HG03064 (cell line): ENCODE results near the gene ADAM15.

Experiments used
- ATAC-seq: cut with Tn5 transposase; IDR thresholded peaks from one replicate; pipeline ENCODE4 v1.9.1; 2021; ENCODE audit warnings: low read depth; ENCODE audit not compliant: unreplicated experiment

ADAM15 gene

DNA sequence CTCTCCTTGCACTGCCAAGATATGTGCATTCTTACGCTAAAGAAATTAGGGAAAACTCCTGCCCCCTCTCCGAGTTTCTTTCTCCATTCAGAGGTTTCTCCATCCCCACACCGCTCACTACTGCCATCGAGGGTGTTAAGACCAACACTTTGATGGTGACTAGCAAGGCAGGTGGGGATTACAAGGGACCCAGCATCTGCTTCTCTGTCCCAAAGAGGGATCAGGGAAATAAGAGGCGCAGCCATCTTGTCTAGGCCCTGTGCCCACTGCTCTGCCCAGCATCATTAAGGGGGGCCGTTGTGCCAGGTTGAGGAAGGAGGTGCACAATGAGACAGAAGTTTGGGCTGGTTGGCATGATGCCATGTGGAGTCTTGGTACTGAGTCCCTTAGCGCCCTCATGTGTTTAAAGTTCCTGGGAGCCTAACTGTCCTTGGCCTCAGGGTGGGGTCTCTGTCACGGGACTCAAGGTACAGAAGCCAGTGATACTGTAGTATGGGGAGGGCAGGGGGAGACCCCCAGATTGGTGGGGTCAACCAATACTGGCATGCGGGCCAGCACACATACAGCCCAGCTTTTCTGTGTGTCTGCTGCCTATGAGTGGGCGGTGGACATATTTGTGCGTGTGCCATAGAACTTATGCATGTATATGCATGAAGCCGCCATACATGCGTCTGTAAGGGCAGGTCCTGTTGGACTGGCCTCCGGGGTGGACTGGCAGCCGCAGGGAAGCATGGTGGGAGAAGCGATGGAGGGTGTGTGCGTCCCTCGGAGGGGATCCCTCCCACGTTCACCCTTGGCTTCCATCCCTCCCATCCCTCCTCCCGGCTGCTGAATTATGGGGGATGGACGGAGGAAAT, 33.0 kb downstream of the ADAM15 start:
- no peak for ATAC-seq

GRCh38 chr1:155084722-155085503, 33.8 kb downstream of the ADAM15 start:
- ATAC-seq = peak; percentile 68

DNA sequence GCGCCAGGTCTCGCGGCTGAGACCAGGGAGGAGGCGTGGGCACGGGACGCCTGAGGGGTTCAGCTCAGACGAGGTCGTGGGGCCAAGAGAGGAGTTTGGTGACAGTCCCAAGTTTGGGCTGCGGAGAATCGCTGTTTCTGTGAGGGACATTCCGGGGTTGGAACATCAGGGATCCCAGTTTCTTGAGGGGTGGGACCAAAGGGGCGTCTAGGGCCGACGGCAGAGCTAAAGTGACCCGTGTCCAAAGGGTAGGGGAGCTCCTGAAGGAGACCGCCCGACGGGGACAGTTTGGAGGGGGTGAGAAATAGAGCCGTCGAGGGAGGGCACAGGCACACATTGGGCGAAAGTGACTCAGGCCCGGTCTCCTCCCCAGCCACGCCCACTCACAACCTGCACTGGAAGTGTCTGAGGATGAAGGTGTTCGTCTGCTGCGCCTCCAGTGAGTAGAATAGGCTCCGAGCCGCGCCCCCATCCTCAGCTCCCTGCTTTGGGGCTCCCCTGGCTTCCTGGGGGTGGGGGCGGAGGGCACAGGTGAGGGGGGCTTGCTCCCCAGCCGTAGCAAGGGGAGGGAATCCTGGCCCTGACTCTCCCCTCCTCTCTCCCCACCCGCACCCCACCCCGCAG, 34.5 kb downstream of the ADAM15 start:
- peak; percentile 17 for ATAC-seq

- no peak for ATAC-seq
Observed at GRCh38 chr1:155086128-155086741, 35.1 kb downstream of the ADAM15 start.

GRCh38 chr1:155086856-155087535, 35.9 kb downstream of the ADAM15 start:
- ATAC-seq = no peak

DNA sequence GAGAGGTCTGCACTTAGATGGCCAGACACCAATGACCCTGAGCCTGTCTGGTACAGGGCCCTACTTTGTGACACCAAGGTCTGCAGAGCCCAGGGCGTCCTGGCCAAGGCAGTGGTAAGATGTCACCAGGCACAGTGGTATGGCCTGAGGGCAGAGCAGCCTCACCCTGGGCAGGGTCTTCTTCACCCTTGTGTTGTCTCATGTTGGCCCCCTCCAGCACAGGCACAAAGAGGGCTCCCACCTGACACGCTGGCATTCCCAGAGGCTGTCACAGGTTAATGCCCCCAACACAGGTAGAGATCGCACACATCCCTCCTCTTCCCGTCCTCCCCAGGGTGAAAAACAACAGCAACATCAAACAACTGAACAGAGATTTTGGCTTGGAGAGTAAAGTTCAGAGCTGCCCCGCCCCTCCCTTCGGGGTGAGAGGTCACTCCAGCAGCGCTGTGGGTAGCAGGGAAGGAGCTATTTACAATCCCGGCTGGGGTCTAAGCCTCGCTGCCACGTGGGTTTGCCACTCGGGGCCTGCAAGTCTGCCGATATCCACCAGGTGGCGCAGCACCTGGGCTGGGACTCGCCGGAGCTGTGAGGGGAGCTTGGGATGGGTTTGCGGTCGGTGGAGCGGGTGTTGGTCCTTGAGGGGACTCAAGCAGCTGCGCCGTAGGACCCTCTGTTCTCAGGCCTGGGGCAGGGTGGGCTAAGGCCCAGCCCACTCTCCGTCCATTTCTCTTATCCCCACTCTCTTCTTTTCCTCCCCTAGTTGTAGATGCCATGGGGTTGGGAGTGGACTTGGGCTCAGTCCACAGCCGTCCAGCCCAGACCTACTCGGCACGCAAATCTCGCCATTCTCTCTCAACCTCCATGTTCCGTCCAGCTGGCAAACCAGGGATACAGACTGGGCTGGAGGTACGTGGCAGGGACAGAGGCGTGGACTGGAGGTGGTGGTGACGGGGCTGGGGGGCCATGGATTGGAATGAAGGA, 40.2 kb downstream of the ADAM15 start:
- no peak for ATAC-seq

DNA sequence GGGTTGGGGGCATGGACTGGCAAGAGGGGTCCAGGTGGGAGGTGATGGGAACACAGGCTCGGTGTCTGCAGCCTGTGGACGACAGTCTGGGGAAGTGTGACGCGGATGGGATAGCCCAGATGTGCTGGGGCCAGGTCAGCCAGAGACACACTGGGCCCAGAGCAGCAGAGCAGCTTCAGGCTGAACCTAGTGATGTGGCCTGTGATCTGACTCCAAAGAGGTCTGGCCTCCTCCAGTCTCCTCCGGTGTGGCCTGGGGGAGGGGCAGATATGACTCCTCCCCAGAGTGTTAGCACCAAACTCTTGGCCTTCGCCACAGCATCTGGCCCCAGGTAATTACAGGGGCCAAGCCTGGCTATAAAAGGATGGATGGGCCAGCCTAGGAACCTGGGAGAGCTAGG, 41.0 kb downstream of the ADAM15 start:
- no peak for ATAC-seq

DNA sequence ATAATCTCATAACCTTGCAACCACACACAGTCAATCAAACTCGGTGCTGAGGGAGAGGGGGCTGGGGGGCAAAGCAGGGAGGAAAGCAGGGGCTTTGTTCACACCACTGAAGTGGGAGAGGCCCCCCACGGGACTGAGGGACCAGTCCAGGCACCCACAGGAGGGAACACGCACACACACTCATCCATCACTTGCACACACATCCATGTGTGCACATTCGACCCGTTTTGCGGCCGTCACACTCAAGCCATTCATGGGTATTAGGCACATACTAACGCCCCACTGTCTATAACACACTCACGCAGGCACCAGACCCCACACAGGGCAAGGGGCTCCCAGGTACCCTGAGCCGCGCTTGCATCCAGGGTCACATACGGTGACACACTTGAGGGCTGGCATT, 41.5 kb downstream of the ADAM15 start:
- ATAC-seq = no peak

- no peak for ATAC-seq
Observed at GRCh38 chr1:155093911-155094621, 43.0 kb downstream of the ADAM15 start.

DNA sequence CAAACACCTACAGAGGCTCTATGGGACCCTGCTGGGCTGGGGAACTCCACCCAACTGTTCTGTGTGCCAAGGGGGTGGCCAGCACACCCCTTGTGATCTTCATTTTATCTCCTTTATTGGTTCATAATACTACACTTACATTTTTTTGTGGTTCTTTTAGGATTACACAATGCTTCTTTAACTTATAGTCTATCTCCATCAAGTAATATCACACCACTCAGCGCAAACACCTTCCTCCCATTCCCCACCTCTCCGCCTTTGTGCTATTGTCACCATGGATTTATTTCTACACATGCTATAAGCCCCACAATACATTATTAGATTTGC, 43.5 kb downstream of the ADAM15 start:
- no peak for ATAC-seq

DNA sequence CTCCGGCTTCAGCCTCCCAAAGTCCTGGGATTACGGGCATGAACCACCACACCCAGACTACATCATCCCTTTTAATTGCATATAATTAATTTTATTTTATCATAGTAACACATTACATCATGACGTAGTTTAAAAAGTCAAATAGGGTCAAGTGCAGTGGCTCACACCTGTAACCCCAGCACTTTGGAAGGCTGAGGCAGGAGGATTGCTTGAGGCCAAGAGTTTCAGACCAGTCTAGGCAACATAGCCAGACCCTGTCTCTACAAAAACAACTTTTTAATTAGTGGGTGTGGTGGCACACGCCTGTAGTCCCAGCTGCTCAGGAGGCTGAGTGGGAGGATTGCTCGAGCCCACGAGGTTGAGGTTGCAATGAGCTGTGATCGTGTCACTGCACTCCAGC, 48.2 kb downstream of the ADAM15 start:
- no peak for ATAC-seq

GRCh38 chr1:155103325-155103724, 52.2 kb downstream of the ADAM15 start:
- no peak for ATAC-seq

DNA sequence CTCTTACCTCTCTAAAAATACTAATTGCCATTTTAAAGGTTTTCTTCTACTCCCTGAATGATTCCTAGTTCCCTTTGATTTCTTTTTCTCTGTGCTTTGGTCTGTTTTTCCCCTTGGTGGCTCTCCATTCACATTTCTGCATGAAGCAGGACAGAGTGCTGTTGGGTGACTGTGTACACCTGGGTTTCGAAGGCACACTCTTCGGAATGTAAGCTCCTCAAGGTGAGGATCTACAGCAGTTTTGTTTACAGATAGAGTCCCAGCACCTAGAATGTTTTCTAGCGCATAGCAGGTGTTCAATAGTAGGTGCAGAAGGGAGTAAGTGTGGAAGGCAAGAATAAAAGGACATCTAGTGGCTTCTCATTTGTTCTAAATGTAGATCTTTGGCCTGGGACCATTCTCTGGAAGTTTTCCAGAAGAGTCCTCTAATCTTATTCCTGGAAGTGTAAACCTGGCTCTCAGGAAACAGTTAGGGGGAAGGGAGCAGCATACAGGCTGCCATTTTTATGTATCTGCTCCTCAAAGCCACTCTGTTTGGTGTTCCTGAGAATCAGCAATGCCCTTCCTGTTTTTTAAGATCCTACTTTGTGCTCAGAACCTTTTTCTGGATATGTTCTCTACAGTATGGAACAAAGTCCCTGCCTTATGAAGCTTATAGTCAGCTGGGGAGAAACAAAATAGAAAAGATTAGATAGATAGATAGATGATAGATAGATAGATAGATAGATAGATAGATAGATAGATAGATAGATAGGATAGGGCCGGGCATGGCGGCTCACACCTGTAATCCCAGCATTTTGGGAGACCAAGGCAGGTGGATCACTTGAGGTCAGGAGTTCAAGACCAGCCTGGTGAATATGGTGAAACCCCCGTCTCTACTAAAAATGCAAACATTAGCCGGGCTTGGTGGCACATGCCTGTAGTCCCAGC, 53.8 kb downstream of the ADAM15 start:
- ATAC-seq = no peak

DNA sequence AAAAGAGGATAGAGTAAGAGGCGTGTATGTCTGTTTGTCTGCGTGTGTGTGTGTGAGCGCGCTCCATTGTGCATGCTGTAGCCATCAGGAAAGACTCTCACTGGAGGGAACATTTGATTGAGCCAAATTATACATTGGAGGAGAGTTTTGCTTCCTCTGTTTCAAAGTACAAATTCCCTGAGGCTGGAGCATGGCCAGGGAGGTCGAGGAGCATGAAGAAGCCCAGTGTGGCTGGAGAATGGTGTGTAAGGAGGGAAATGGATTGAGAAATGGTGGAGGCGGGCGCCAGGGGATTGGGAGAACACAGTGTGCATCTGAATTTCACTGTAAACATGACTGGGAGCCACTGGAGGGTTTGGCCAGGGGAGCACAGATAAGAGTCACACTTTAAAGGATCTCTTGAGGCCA, 54.5 kb downstream of the ADAM15 start:
- no peak for ATAC-seq

- ATAC-seq = no peak
Observed at GRCh38 chr1:155106862-155107261, 55.7 kb downstream of the ADAM15 start.

- ATAC-seq = no peak
Observed at GRCh38 chr1:155107309-155108264, 56.5 kb downstream of the ADAM15 start.

DNA sequence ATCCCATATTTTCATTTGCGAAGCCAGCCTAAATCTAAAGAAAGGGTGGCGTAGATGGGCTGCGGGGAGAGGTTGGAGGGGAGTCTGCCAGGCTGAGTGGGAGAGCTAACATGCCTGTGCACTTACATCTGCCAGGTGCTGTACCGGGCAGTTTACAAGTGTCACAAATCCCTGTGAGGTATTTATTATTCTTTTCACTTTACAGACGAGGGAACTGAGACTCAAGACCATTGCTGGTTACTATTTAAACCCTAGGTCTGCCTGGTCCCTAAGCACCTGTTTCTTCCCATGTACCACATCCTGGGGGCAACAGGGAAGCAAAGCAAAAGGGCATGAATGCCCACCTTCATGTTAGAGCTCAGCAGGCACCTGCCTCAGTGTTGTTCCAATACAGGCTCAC, 57.2 kb downstream of the ADAM15 start:
- ATAC-seq = no peak
